ENCODE measurements around the gene IGSF9. TPM values are rescaled to one million over a fixed set of nuclear protein-coding genes. Genes with fewer than 3 reads are reported as not detected.

The IGSF9 gene
- total RNA-seq, 1 experiment from 2014 or later, result 21.2 TPM

DNA sequence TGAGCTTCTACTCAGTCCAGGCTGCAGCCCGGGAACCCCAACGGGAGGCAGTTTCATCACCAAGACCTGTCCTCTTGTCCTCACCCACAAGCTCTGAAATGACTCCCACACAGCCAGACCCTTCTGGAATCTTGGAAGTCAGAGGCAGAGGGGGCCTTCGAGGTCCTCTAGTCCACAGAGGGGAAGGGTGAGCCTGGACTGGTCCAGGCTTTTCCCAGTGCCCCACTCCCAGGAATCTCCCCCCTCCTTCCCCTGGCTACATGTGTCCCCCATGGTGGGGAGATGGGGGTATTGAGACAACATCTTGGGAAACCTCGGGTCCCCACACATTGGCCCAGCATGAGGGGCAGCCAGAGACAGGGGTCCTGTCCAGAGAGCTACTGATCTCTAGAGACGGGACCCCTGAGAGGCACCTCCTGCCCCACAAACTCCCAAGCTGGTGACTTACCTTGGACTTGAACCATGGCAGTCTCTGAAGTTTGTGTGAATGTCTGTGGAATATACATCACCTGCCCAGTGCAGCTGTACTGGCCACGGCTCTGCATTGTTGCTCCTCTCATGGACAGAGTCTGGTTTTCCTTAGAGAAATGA lies 28.0 kb upstream of the IGSF9 start:
- Mint-ChIP-seq H3K27me3 (ENCODE audit: insufficient read depth, unreplicated experiment) (no peaks in the 10 kb centered on the region), H3K4me1 (ENCODE audit: low read depth, unreplicated experiment) (peaks cover 20% of the 10 kb centered on the region), H3K9me3 (ENCODE audit: unreplicated experiment) (no peaks in the 10 kb centered on the region), H3K36me3 (ENCODE audit: insufficient read depth, unreplicated experiment) (no peaks in the 10 kb centered on the region), H3K27ac (ENCODE audit: unreplicated experiment) (no peak overlapping the region), H3K4me3 (ENCODE audit: unreplicated experiment) (no peak overlapping the region)
- H3K27me3 ChIP-seq (replicated peaks; ENCODE audit: control insufficient read depth, insufficient read depth, low read length), result no peaks in the 10 kb centered on the region
- CTCF ChIA-PET, result interaction anchor here (0.7 to 1.2 kb wide), 2 partner anchors 14 to 34 kb away, joined by 3 read pairs; no protein-coding TSS in a partner anchor
- peaks cover 40% of the 10 kb centered on the region for H3K4me1 ChIP-seq
- TF ChIP-seq CTCF (IDR thresholded peaks at IDR 0.05; ENCODE audit: insufficient read depth in 1 of 2, low read depth in 1 of 2, low read length in 1 of 2, severe bottlenecking in 1 of 2, unreplicated experiment in 1 of 2), result no peak
- POLR2A ChIA-PET, result no interaction called here
- no peak for DNase-seq
- H3K9me3 ChIP-seq, result no peaks in the 10 kb centered on the region
- intact Hi-C loops (cut with micrococcal nuclease; ENCODE audit: unreplicated experiment), result no loop called here
- no TSS peak for BruUV-seq (replicated peaks)
- H3K36me3 ChIP-seq (ENCODE audit: control insufficient read depth, insufficient read depth, low read length), result no peaks in the 10 kb centered on the region
- H3K4me3 ChIP-seq (ENCODE audit: low read depth, low read length), result no peak overlapping the region

GRCh38 chr1:159972443-159973205 lies 27.2 kb upstream of the IGSF9 start:
- peak overlapping the region; percentile 83 for H3K27ac Mint-ChIP-seq (ENCODE audit: unreplicated experiment)

More at GRCh38 chr1:159972443-159973205, 27.2 kb upstream of the IGSF9 start:
- Histone ChIP-seq H3K9me3 (no peaks in the 10 kb centered on the region; the same call in 1 of the 2 replicates), H3K27me3 (replicated peaks; ENCODE audit: control insufficient read depth, insufficient read depth, low read length) (no peaks in the 10 kb centered on the region), H3K4me3 (ENCODE audit: low read depth, low read length) (no peak overlapping the region), H3K4me1 (peaks cover 44% of the 10 kb centered on the region), H3K36me3 (ENCODE audit: control insufficient read depth, insufficient read depth, low read length) (no peaks in the 10 kb centered on the region)
- H3K4me3 Mint-ChIP-seq (ENCODE audit: unreplicated experiment), result no peak overlapping the region
- ChIA-PET POLR2A (no interaction called here), CTCF (interaction anchor here (0.6 to 2.3 kb wide), 5 partner anchors 15 to 57 kb away, joined by 3 to 10 read pairs (median 6); partner anchors contain the start of gene IGSF9)
- H3K9me3 Mint-ChIP-seq (ENCODE audit: unreplicated experiment), result no peaks in the 10 kb centered on the region
- BruUV-seq (replicated peaks), result no TSS peak
- intact Hi-C loops (cut with micrococcal nuclease; ENCODE audit: unreplicated experiment), result no loop called here
- H3K27me3 Mint-ChIP-seq (ENCODE audit: insufficient read depth, unreplicated experiment), result no peaks in the 10 kb centered on the region
- no peak for TF ChIP-seq CTCF (IDR thresholded peaks at IDR 0.05; ENCODE audit: insufficient read depth in 1 of 2, low read depth in 1 of 2, low read length in 1 of 2, severe bottlenecking in 1 of 2, unreplicated experiment in 1 of 2)
- no peaks in the 10 kb centered on the region for H3K36me3 Mint-ChIP-seq (ENCODE audit: insufficient read depth, unreplicated experiment)
- H3K4me1 Mint-ChIP-seq (ENCODE audit: low read depth, unreplicated experiment), result peaks cover 20% of the 10 kb centered on the region
- DNase-seq, result no peak

Measured in Caco-2 (cell line).